Ectodermal cell (in vitro differentiated cells): Measurements from ENCODE around the gene GNAQ.

ENCODE experiments used
- H3K27ac ChIP-seq: 2 replicates; pipeline ENCODE4 v1.7.0; 2013; ENCODE audit warnings: mild to moderate bottlenecking, low read depth, low read length; ENCODE audit not compliant: insufficient read depth, poor library complexity, severe bottlenecking
- H3K27me3 ChIP-seq: 2 replicates; pipeline ENCODE4 v1.7.0; 2013; ENCODE audit warnings: mild to moderate bottlenecking, low read length; ENCODE audit not compliant: insufficient read depth, control insufficient read depth, poor library complexity, severe bottlenecking
- H3K36me3 ChIP-seq: one replicate; pipeline ENCODE4 v1.7.0; 2013; ENCODE audit warnings: low read length; ENCODE audit not compliant: control insufficient read depth, insufficient read depth
- H3K4me1 ChIP-seq: one replicate; pipeline ENCODE4 v1.7.0; 2013; ENCODE audit warnings: low read length; ENCODE audit not compliant: control insufficient read depth, insufficient read depth
- H3K4me3 ChIP-seq: 2 replicates; pipeline ENCODE4 v1.7.0; 2013; ENCODE audit warnings: low read depth, low read length, control low read depth; ENCODE audit not compliant: insufficient read depth
- H3K9me3 ChIP-seq: 2 replicates; pipeline ENCODE4 v1.7.0; 2013; ENCODE audit warnings: mild to moderate bottlenecking, low read length, moderate library complexity; ENCODE audit not compliant: control insufficient read depth
- WGBS, 2 experiments: methylation state at CpG; one replicate each; pipeline ENCODE4 v1.1.7; 2013; ENCODE audit warnings: missing lambda C conversion rate in 2 of 2; 5-methylcytosine and 5-hydroxymethylcytosine counted together

The GNAQ gene

DNA sequence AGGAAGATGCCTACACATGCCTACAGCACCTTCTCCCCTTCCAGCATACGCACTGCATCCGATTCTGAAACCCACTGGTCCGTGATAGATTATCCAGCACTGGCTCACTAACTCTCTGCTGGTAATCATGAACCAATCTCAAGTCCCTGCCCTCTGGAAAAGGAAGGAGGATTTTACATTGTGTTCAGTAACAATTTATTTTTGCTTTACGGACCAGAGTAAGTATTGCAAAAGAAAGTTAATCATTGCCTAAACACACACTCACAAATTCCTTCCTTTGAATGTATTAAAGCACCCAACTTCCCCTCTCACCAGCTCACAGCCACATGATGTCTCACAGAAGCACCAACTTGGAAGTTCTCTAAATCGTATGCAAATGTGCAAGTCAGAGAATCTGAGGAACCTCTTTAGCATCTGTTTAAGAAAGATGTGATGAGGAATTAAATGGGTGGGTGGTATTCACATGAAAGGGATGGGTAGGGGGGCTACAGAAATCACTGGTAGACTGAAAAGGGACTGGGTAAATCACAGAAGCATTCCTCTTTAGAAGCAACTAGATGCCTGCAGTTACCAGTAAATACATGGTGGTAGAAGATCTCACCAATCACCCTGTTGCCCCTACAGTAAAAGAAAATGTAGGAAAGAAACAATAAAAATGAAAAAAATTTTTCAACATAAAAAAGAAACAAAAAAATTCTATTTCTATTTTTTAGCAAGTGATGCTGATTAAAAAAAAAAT is 8.4 kb downstream of the GNAQ start:
- Histone ChIP-seq H3K27me3 (no peaks in the 10 kb centered on the region), H3K4me3 (no peak overlapping the region), H3K27ac (no peak overlapping the region), H3K36me3 (no peaks in the 10 kb centered on the region), H3K9me3 (no peaks in the 10 kb centered on the region), H3K4me1 (peaks cover 15% of the 10 kb centered on the region)
- 78 to 83% methylated on average over 5 of the region's 5 CpGs for WGBS, 2 experiments

DNA sequence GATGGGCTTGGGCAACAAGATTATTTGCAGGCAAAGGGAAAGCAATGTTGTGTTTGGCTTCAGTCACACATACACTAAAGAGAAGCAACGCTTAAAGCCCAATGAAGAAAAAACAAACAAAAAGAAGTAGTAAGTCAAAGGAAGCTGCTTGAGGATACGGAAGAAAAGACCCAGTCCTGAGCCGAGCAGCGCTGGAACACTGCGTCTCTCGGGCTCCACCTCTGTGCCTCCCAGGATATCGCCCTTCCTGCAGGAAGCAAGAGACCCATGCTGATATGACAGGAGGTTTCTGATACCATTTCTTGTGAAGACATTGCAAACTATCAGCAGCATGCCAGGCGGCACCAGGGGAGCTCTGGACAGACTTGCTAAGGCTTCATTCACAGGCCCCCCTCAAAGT is 9.9 kb downstream of the GNAQ start:
- Histone ChIP-seq H3K27me3 (no peaks in the 10 kb centered on the region), H3K27ac (no peak overlapping the region), H3K4me3 (no peak overlapping the region), H3K36me3 (no peaks in the 10 kb centered on the region), H3K4me1 (peaks cover 15% of the 10 kb centered on the region), H3K9me3 (no peaks in the 10 kb centered on the region)
- 71 to 78% methylated on average over 8 of the region's 8 CpGs for WGBS, 2 experiments

DNA sequence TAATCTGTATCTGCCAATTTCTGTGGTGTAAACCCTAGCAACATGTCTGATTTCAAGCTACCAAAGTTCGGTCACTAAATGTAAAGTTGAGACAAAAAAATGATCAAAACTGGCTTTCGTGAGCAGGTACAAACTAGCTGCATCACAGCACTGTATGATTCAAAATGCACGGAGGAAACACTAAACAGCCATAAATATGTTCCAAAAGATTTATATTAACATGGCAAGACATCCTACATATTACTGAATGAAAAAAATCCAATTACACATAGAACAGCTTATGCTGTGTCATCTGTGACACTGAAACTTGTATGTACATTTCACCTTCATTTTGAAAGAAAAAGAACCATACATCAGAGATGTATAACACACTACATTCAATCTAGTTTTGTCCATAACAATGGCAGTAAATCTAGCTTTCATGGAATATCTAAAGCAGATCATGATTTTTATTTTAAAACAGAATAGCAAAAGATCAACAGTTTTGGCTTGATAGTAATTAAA is 14.4 kb downstream of the GNAQ start:
- Histone ChIP-seq H3K27ac (no peak overlapping the region), H3K36me3 (no peaks in the 10 kb centered on the region), H3K9me3 (no peaks in the 10 kb centered on the region), H3K4me3 (no peak overlapping the region), H3K27me3 (no peaks in the 10 kb centered on the region), H3K4me1 (peaks cover 5% of the 10 kb centered on the region)
- 89 to 94% methylated on average over 3 of the region's 3 CpGs for WGBS, 2 experiments

- no peaks in the 10 kb centered on the region for H3K36me3 ChIP-seq
- H3K4me3 ChIP-seq: no peak overlapping the region
- no peak overlapping the region for H3K27ac ChIP-seq
- no peaks in the 10 kb centered on the region for H3K27me3 ChIP-seq
- no peaks in the 10 kb centered on the region for H3K9me3 ChIP-seq
- no peaks in the 10 kb centered on the region for H3K4me1 ChIP-seq
Measured at GRCh38 chr9:78015241-78015640, 16.4 kb downstream of the GNAQ start.

- WGBS, 2 experiments: 93 to 98% methylated on average over 5 to 6 of the region's 6 CpGs
- H3K9me3 ChIP-seq: no peaks in the 10 kb centered on the region
- H3K27me3 ChIP-seq: no peaks in the 10 kb centered on the region
- no peaks in the 10 kb centered on the region for H3K4me1 ChIP-seq
- no peak overlapping the region for H3K27ac ChIP-seq
- H3K4me3 ChIP-seq: no peak overlapping the region
- H3K36me3 ChIP-seq: no peaks in the 10 kb centered on the region
Measured at GRCh38 chr9:78014776-78015175, 16.8 kb downstream of the GNAQ start.

GRCh38 chr9:78013934-78014333 is 17.7 kb downstream of the GNAQ start:
- Histone ChIP-seq H3K27me3 (no peaks in the 10 kb centered on the region), H3K27ac (no peak overlapping the region), H3K4me3 (no peak overlapping the region), H3K36me3 (no peaks in the 10 kb centered on the region), H3K9me3 (no peaks in the 10 kb centered on the region), H3K4me1 (no peaks in the 10 kb centered on the region)
- 79 to 87% methylated on average over 1 of the region's 1 CpG for WGBS, 2 experiments

GRCh38 chr9:78011049-78011448 is 20.6 kb downstream of the GNAQ start:
- Histone ChIP-seq H3K4me3 (no peak overlapping the region), H3K36me3 (no peaks in the 10 kb centered on the region), H3K27ac (no peak overlapping the region), H3K4me1 (no peaks in the 10 kb centered on the region), H3K27me3 (no peaks in the 10 kb centered on the region), H3K9me3 (no peaks in the 10 kb centered on the region)

DNA sequence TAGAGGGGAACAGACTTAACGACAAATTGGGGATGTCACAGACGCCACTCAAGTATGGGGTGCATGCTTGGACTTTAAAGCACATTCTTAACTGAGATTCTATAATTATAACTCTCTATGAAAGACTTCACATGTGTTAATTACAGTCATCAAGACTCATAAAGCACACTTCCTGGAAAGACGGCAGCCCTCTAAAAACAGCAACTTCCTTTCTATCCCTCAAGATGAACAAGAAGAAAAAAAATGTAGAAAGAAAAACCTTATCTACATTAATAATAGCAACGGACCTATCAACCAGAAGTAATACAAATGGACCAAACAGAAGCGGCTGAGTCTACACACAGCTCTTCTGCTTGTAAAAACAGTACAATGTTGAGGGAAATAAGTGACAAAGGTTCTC is 21.2 kb downstream of the GNAQ start:
- no peaks in the 10 kb centered on the region for H3K27me3 ChIP-seq
- H3K36me3 ChIP-seq: no peaks in the 10 kb centered on the region
- H3K4me1 ChIP-seq: no peaks in the 10 kb centered on the region
- H3K9me3 ChIP-seq: no peaks in the 10 kb centered on the region
- WGBS, 2 experiments: 88 to 96% methylated on average over 3 to 5 of the region's 5 CpGs
- H3K27ac ChIP-seq: no peak overlapping the region
- H3K4me3 ChIP-seq: no peak overlapping the region

GRCh38 chr9:78009186-78009585 is 22.4 kb downstream of the GNAQ start:
- Histone ChIP-seq H3K36me3 (no peaks in the 10 kb centered on the region), H3K9me3 (no peaks in the 10 kb centered on the region), H3K27me3 (no peaks in the 10 kb centered on the region), H3K4me1 (no peaks in the 10 kb centered on the region), H3K27ac (no peak overlapping the region), H3K4me3 (no peak overlapping the region)
- WGBS, 2 experiments: 93% methylated on average over 4 of the region's 4 CpGs

DNA sequence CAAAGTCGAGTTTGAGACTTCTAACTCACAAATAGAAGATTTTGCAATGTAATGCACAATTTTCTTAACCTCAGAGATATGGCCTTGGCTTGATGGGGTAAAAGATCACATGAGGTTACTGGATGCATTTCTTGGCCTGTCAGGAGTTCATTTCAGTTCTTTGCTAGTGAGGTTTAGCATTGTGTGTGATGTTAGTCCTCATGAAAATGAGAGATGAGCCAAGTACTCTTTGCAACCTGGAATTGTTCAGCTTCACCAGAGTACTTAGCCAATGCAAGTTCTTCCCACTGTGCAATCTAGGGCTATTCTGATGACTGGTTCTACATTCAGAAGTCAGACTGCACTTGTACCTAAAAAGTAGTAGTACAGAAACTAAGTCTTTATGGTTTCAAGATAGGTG is 24.9 kb downstream of the GNAQ start:
- no peak overlapping the region for H3K4me3 ChIP-seq
- 100% methylated on average over 1 of the region's 1 CpG; no CpG with 5 or more reads in 1 of the 2 experiments for WGBS, 2 experiments
- no peaks in the 10 kb centered on the region for H3K4me1 ChIP-seq
- no peak overlapping the region for H3K27ac ChIP-seq
- H3K36me3 ChIP-seq: no peaks in the 10 kb centered on the region
- no peaks in the 10 kb centered on the region for H3K9me3 ChIP-seq
- no peaks in the 10 kb centered on the region for H3K27me3 ChIP-seq
